Panc1 (cell line): ENCODE measurements around the gene KCNN2. TPM values are rescaled to one million over a fixed set of nuclear protein-coding genes. Genes with fewer than 3 reads are reported as not detected.

Source experiments
- ATAC-seq: fragments of 200-7000 bp; cut with Tn5 transposase; 2 replicates; pipeline ENCODE4 v1.9.1; 2020; ENCODE audit warnings: mild to moderate bottlenecking, moderate library complexity
- BruUV-seq: library from RNA; stranded (reverse); fragments of 400-500 nt; replicated peaks from 2 replicates; lab custom pipeline; 2021; lab: Mats Ljungman, UMichigan
- CTCF ChIA-PET: fragments of 300-600 bp; sonication (Branson Sonifier 250); formaldehyde crosslinking; loops from one replicate; lab custom pipeline; 2022; ENCODE audit warnings: antibody characterized with exemption; lab: Charles Lee
- POLR2A ChIA-PET: fragments of 300-600 bp; sonication (Branson Sonifier 250); formaldehyde crosslinking; loops from one replicate; lab custom pipeline; 2022; ENCODE audit warnings: antibody characterized with exemption; lab: Charles Lee
- DNase-seq: peaks from one replicate; pipeline ENCODE4 v3.0.0-alpha.2; 2010; ENCODE audit warnings: low read depth, low spot score
- H3K27ac ChIP-seq: 2 replicates; pipeline ENCODE4 v1.5.1; 2011; ENCODE audit warnings: mild to moderate bottlenecking, low read length, inconsistent platforms
- H3K27me3 ChIP-seq: fragments of 200-500 bp; sonication (Bioruptor generic); 2 replicates; pipeline ENCODE4 v1.6.0; 2014; ENCODE audit warnings: low read length, inconsistent platforms; ENCODE audit not compliant: control insufficient read depth, insufficient read depth
- H3K36me3 ChIP-seq: fragments of 200-500 bp; sonication (Bioruptor generic); 2 replicates; pipeline ENCODE4 v1.5.1; 2014; ENCODE audit warnings: inconsistent platforms, mild to moderate bottlenecking, low read length, moderate library complexity; ENCODE audit not compliant: control insufficient read depth, insufficient read depth
- H3K4me1 ChIP-seq: 2 replicates; pipeline ENCODE4 v1.5.1; 2011; ENCODE audit warnings: inconsistent platforms, mild to moderate bottlenecking, low read length, moderate library complexity; ENCODE audit not compliant: control insufficient read depth, insufficient read depth
- H3K4me3 ChIP-seq, 2 experiments: 2 replicates each; pipeline ENCODE4 v1.5.1; 2011 to 2012; ENCODE audit warnings: low read depth in 2 of 2, low read length in 2 of 2, mild to moderate bottlenecking in 2 of 2, inconsistent platforms in 1 of 2, moderate library complexity in 1 of 2
- H3K9me3 ChIP-seq: fragments of 200-500 bp; sonication (Bioruptor generic); 2 replicates; pipeline ENCODE4 v1.5.1; 2014; ENCODE audit warnings: low read depth, mild to moderate bottlenecking, inconsistent platforms, low read length, moderate library complexity; ENCODE audit not compliant: control insufficient read depth, insufficient read depth
- CTCF ChIP-seq: fragments of 450-650 bp; IDR thresholded peaks from 2 replicates; pipeline ENCODE4 v1.5.1; 2017; ENCODE audit warnings: mild to moderate bottlenecking
- POLR2AphosphoS5 ChIP-seq: IDR thresholded peaks from 2 replicates; pipeline ENCODE4 v1.6.1; 2012; ENCODE audit warnings: mild to moderate bottlenecking, low read depth, low read length, moderate library complexity
- SIN3A ChIP-seq: IDR thresholded peaks from 2 replicates; pipeline ENCODE4 v1.6.1; 2012; ENCODE audit warnings: low read depth, mild to moderate bottlenecking, low read length, moderate library complexity, borderline replicate concordance; ENCODE audit not compliant: insufficient read depth
- TCF7L2 ChIP-seq: IDR thresholded peaks from 2 replicates; pipeline ENCODE4 v1.6.1; 2011; ENCODE audit warnings: mild to moderate bottlenecking, low read depth, low read length, inconsistent platforms
- in situ Hi-C: cut with HindIII; loops from 2 replicates; pipeline ENCODE4 v1.10.0; 2016; ENCODE audit warnings: low sequenced_read_pairs, low pct_unique_long_range_greater_than_20kb
- intact Hi-C: fragments of 100-400 bp; cut with micrococcal nuclease; formaldehyde crosslinking; loops from one replicate; pipeline ENCODE4 v1.10.0; 2022; ENCODE audit not compliant: unreplicated experiment
- total RNA-seq: library from RNA; stranded (reverse); gene quantifications from one replicate; pipeline ENCODE4 v1.2.1, GENCODE V29; 2021; ENCODE audit not compliant: unreplicated experiment
- TF ChIP-seq, protein P1 (sequence below), 2 experiments: IDR thresholded peaks; 2 replicates each; pipeline ENCODE4 v1.6.1; 2011 to 2012; ENCODE audit warnings: low read depth in 2 of 2, control low read depth in 1 of 2, low read length in 1 of 2, mild to moderate bottlenecking in 1 of 2, moderate library complexity in 1 of 2; ENCODE audit not compliant: insufficient read depth in 1 of 2

The KCNN2 gene
- total RNA-seq, 1 experiment from 2014 or later: not detected

GRCh38 chr5:114402206-114402605, 40.3 kb downstream of the KCNN2 start:
- no peaks in the 10 kb centered on the region for H3K4me1 ChIP-seq
- CTCF ChIA-PET: no interaction called here
- no peak overlapping the region for H3K27ac ChIP-seq
- no peak overlapping the region for H3K4me3 ChIP-seq
- POLR2A ChIA-PET: no interaction called here
- BruUV-seq: no TSS peak
- no peaks in the 10 kb centered on the region for H3K36me3 ChIP-seq
- in situ Hi-C loops: no loop called here
- DNase-seq (no peak), ATAC-seq (no peak)
- intact Hi-C loops: no loop called here
- TF ChIP-seq POLR2AphosphoS5 (no peak), SIN3A (no peak), TCF7L2 (no peak), CTCF (no peak)
- TF ChIP-seq, protein P1, sequence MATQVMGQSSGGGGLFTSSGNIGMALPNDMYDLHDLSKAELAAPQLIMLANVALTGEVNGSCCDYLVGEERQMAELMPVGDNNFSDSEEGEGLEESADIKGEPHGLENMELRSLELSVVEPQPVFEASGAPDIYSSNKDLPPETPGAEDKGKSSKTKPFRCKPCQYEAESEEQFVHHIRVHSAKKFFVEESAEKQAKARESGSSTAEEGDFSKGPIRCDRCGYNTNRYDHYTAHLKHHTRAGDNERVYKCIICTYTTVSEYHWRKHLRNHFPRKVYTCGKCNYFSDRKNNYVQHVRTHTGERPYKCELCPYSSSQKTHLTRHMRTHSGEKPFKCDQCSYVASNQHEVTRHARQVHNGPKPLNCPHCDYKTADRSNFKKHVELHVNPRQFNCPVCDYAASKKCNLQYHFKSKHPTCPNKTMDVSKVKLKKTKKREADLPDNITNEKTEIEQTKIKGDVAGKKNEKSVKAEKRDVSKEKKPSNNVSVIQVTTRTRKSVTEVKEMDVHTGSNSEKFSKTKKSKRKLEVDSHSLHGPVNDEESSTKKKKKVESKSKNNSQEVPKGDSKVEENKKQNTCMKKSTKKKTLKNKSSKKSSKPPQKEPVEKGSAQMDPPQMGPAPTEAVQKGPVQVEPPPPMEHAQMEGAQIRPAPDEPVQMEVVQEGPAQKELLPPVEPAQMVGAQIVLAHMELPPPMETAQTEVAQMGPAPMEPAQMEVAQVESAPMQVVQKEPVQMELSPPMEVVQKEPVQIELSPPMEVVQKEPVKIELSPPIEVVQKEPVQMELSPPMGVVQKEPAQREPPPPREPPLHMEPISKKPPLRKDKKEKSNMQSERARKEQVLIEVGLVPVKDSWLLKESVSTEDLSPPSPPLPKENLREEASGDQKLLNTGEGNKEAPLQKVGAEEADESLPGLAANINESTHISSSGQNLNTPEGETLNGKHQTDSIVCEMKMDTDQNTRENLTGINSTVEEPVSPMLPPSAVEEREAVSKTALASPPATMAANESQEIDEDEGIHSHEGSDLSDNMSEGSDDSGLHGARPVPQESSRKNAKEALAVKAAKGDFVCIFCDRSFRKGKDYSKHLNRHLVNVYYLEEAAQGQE (IDR thresholded peaks at IDR 0.05; ENCODE audit: insufficient read depth in 1 of 2, low read depth in 2 of 2, low read length in 1 of 2): no peak
- H3K27me3 ChIP-seq: no peaks in the 10 kb centered on the region
- no peaks in the 10 kb centered on the region for H3K9me3 ChIP-seq

DNA sequence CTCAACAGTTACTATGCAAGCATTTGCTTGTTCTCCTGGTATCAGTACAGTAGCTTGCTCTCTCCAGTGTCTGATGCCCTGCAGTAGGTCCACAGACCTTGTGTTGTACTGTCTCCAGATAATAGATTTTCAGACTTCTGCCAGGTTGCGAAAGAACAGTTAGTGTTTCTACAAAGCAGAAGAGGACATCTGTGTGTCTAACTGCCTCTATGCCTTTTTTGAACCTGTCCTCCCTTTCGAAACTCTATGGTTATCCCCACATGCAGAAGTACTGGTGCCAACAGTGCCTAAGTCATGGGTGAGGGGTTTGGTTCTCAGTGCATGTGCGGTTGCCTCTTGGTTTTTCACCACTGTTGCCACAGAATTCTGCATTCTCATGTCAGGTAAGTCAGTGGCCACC, 45.9 kb downstream of the KCNN2 start:
- Histone ChIP-seq H3K36me3 (no peaks in the 10 kb centered on the region), H3K27ac (no peak overlapping the region), H3K27me3 (no peaks in the 10 kb centered on the region), H3K4me1 (no peaks in the 10 kb centered on the region), H3K4me3 (no peak overlapping the region), H3K9me3 (no peaks in the 10 kb centered on the region)
- POLR2A ChIA-PET: no interaction called here
- DNase-seq (no peak), ATAC-seq (no peak)
- in situ Hi-C loops: no loop called here
- CTCF ChIA-PET: interaction anchor here (0.6 kb wide), 1 partner anchor 688 kb away, joined by 3 read pairs; no protein-coding TSS in a partner anchor
- intact Hi-C loops: no loop called here
- no TSS peak for BruUV-seq
- TF ChIP-seq POLR2AphosphoS5 (no peak), CTCF (no peak)
